GM21447 (cell line): ENCODE data around the gene INPP5D.
"Not testable (repeated sequence)": the region's sequence is repeated elsewhere in the genome, so short reads cannot be mapped to it uniquely, and the experiment has no call there.

Source experiments
- ATAC-seq: cut with Tn5 transposase; IDR thresholded peaks from one replicate; pipeline ENCODE4 v1.9.1; 2021; ENCODE audit not compliant: unreplicated experiment

The INPP5D gene

DNA sequence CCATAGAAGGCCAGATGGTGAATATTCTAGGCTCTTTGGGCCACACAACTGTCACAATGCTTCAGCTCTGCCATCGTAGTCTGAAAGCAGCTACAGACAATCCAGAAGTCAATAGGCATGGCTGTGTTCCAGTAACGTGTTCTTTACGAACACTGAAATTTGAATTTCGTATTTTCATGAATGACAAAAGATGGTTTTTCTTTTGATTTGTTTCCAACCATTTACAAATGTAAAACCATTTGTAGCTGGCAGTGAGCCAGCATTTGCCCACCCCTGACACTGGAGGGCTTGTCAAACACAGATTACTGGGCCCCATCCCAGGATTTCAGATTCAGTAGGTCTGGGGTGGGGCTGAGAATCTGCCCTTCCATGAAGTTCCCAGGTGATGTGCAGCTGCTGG lies 108.3 kb downstream of the INPP5D start:
- ATAC-seq, result no peak

DNA sequence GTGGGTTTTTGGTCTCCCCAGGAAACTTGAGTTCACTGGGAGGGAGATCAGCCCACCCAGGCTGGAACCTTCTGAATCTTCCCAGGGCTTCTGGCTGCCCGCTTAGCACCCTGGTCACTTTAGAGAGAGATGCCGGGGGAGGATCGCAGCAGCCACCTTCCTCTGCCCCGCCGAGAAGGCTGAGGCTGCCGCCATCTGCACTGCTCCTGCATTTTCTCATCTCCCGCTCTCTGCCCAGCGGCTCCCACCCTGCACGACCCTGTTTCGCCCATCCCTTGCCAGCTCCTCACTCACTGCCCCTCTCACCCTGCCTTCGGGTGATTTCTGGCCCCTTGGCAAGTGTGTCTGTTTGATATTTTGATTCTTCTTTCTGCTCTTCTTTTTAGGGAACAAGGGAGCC lies 108.8 kb downstream of the INPP5D start:
- ATAC-seq, result no peak

- ATAC-seq, result no peak
These were observed 111.2 kb downstream of the INPP5D start for GRCh38 chr2:233171344-233171743.

GRCh38 chr2:233173115-233173514 lies 113.0 kb downstream of the INPP5D start:
- no peak for ATAC-seq

DNA sequence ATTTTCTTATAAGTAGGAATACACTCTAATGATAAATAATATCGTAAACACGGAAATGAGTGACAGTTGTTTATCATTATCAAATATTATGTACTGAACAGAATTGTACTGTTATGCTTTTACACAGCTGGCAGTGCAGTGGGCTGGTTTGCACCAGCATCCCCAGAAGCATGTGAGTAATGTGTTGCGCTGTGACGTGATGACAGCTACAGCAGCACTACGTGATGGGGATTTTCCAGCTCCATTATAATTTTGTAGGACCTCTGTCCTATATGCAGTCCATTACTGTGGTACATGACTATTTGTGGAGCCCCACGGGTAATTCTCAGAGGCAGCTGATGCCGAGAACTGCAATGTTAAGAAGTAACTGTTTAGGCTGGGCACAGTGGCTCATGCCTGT lies 114.0 kb downstream of the INPP5D start:
- no peak for ATAC-seq

- ATAC-seq, result no peak
These were observed 119.1 kb downstream of the INPP5D start for GRCh38 chr2:233178994-233179847.

DNA sequence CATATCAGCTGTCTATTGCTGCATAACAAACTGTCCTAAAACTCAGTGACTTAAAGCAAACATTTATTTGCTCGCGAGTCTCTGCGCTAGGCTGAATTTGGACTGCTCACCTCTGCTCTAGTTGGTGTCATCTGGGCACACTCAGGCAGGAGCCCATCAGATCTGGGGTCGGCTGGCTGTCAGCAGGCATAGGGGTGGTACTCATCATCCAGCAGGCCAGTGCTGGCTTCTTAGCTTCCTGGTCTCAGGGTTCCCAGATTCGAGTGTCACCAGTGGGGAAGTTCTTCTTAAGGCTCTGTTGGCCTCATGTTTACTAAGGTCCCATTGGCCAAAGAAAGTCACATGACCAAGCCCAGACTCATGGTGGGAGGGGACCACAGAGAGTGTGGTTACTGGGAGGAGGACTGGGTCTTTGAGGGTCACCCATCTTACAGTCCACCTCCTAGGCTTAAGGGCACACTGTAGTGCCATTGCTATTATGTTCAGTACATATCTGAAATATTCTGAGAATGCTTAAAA lies 119.8 kb downstream of the INPP5D start:
- ATAC-seq, result no peak

- ATAC-seq, result no peak
These were observed 123.8 kb downstream of the INPP5D start for GRCh38 chr2:233183869-233184418.

- ATAC-seq, result no peak
These were observed 124.5 kb downstream of the INPP5D start for GRCh38 chr2:233184669-233185068.

DNA sequence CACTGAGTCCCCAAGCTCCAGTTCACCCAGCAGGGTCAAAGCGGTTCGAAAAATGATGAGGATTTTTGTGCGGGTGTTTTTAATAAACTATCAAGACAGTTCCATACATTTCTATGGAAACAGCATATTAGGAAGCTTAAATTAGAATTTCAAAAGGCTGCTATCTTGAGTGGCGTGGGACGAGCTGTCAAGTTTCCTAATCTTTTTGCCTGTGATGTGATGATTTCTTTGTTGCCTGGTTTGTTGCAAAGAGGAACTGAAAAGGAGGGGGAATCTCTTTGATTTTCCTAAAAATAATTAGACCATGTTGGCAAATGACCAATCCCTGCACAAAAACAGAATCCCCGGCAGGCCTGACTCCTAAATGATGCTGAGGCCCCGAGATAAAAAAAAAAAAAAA lies 125.2 kb downstream of the INPP5D start:
- ATAC-seq, result no peak

DNA sequence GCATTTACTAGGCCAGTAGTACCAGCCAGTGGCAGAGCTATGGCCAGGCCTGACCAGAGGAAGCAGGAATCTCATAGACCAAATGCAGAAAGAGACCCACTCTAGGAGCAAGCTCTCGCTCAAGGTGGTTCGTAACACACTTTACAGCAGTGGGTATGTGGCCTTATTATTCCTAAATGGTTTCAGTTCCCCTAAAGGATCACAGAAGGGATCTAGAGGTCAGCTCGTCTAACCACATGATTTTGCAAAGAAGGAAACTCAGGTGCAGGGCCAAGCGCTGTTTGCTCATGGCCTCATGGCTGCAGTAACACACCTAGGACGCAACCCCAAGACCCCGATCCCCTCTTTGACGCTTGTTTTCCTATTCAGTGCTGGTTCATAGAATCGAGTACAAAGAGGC lies 125.8 kb downstream of the INPP5D start:
- no peak for ATAC-seq

- no peak for ATAC-seq
These were observed 126.7 kb downstream of the INPP5D start for GRCh38 chr2:233186851-233187250.

DNA sequence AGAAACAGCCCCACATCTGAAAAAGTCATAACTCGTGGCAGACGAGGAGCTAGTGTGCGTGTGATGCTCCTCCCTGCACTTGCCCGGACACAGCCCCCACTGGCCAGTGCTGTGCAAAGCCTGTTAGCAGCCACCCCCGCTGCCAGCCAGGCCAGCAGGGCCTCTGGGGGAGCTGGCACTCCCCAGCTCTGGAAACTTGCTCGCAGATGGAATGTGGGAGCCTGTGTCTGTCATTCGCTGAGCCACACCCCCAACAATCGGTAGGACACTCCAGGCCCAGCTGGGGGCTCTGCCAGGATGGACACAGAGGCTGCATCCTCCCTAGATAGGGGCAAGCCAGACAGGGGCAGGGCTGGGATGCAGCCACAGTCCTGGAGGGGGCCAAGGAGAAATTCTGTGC lies 128.9 kb downstream of the INPP5D start:
- no peak for ATAC-seq

DNA sequence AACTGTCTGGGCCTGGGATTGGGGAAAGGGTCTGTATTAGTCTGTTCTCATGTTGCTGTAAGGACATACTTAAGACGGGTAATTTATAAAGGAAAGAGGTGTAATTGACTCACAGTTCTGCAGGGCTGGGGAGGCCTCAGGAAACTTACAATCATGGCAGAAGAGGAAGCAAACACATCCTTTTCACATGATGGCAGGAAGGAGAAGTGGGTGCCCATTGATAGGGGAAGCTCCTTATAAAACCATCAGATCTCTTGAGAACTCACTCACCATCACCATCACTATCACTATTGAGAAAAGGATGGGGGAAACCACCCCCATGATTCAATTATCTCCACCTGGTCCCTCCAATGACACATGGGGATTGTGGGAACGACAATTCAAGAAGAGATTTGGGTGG lies 130.9 kb downstream of the INPP5D start:
- not testable (repeated sequence) for ATAC-seq

- no peak for ATAC-seq
These were observed 133.6 kb downstream of the INPP5D start for GRCh38 chr2:233193738-233194137.

DNA sequence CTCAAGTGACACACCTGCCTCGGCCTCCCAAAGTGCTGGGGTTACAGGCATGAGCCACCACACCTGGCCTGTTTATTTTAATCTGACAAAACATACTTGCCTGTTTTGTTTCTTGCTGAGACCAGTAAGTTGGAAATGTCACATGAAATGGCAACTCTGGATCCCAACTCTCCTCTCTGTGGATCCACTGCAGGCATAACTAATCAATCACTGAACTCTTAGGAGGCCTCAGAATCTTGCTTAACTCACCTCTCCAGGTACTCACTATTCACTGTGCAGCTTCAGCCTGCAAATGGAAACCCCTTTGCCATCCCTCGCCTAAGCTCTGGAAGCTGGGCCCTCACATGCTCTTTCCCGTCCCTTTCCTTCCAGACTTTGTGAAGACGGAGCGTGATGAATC lies 134.9 kb downstream of the INPP5D start:
- no peak for ATAC-seq

GRCh38 chr2:233197022-233197421 lies 136.9 kb downstream of the INPP5D start:
- ATAC-seq, result no peak

GRCh38 chr2:233198026-233198425 lies 137.9 kb downstream of the INPP5D start:
- ATAC-seq, result no peak

GRCh38 chr2:233199870-233200269 lies 139.7 kb downstream of the INPP5D start:
- no peak for ATAC-seq

DNA sequence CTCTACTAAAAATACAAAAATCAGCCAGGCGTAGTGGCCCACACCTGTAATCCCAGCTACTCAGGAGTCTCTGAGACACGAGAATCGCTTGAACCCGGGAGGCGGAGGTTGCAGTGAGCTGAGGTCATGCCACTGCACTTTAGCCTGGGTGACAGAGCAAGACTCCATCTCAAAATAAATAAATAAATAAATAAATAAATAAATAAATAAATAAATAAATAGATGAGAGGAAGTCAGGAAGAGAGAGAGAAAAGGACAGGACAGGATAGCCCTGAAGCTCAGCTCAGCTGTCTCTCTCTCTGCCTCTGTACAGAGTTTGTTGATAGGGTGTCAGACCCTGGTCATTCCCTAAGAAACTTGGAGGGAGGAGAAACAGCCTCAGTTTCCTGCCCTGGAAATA lies 140.6 kb downstream of the INPP5D start:
- not testable (repeated sequence) for ATAC-seq

GRCh38 chr2:233201258-233202013 lies 141.3 kb downstream of the INPP5D start:
- ATAC-seq, result no peak

DNA sequence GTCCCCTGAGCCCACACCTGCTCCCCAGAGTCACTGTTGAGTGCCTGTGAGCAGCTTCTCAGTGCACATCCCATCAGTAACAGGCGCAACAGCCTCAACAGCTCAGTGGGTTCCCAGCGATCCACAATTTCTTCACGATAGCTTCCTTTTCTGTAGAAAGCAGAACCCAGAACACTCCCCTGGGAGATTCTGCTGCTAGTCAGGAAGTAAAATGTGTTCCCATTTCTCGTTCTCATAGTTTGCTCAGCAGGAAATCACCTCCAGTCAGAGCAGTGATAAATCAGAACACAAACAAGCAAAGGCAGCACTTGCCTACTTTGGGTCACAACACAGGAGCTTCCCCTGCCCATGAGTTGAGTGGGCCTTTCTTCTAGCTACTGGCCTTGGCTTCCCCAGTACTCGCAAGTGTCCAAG lies 142.4 kb downstream of the INPP5D start:
- no peak for ATAC-seq
